HCT116 (cell line): ENCODE results near the gene TEP1. TPM values are rescaled to one million over a fixed set of nuclear protein-coding genes. Genes with fewer than 3 reads are reported as not detected.

Experiments
- ATAC-seq: fragments of 200-7000 bp; cut with Tn5 transposase; 2 replicates; pipeline ENCODE4 v1.9.1; 2020; ENCODE audit warnings: mild to moderate bottlenecking, moderate library complexity
- BruUV-seq: library from RNA; stranded (reverse); fragments of 400-500 nt; replicated peaks from 2 replicates; lab custom pipeline; 2021; lab: Mats Ljungman, UMichigan
- CTCF ChIA-PET: fragments of 300-600 bp; sonication (Branson Sonifier 250); formaldehyde crosslinking; loops from one replicate; lab custom pipeline; 2021; ENCODE audit warnings: antibody characterized with exemption; lab: Charles Lee
- POLR2A ChIA-PET: fragments of 300-600, 350-600 bp; sonication (Branson Sonifier 250); formaldehyde crosslinking; loops from one replicate; lab custom pipeline; 2021; ENCODE audit warnings: antibody characterized with exemption; lab: Charles Lee
- RAD21 ChIA-PET, 2 experiments: fragments of 300-600 bp; sonication (Branson Sonifier 250); formaldehyde crosslinking; loops; one replicate each; lab custom pipeline; 2023; ENCODE audit warnings: low total read pairs in 2 of 2; ENCODE audit not compliant: uncharacterized antibody in 2 of 2, unreplicated experiment in 2 of 2, low non-redundant PET in 1 of 2; lab: Charles Lee
- DNase-seq: peaks from one replicate; pipeline ENCODE4 v3.0.0-alpha.2; 2010; ENCODE audit warnings: low read depth, low spot score
- H2AFZ ChIP-seq: fragments of 200-600 bp; shearing (Covaris generic), sonication (generic); 2 replicates; pipeline ENCODE4 v1.6.1; 2017; ENCODE audit warnings: low read depth, mixed run types, mixed read lengths, antibody characterized with exemption, low read length; ENCODE audit not compliant: poor library complexity, severe bottlenecking
- H3K27ac ChIP-seq: 2 replicates; pipeline ENCODE4 v1.5.1; 2012; ENCODE audit warnings: low read depth, low read length
- H3K27me3 ChIP-seq: fragments of 200-600 bp; sonication (generic); 2 replicates; pipeline ENCODE4 v1.6.1; 2016; ENCODE audit warnings: mixed run types, low read length, mixed read lengths; ENCODE audit not compliant: insufficient read depth
- H3K36me3 ChIP-seq, 2 experiments: fragments of 200-500 bp in 1 of 2; fragments of 200-600 bp in 1 of 2; sonication (Bioruptor generic) in 1 of 2; sonication (generic) in 1 of 2; 2 replicates each; pipeline versions ENCODE4 v1.5.1 to v1.6.1; 2014 to 2016; ENCODE audit warnings: low read length in 2 of 2, inconsistent platforms in 1 of 2, mixed read lengths in 1 of 2, mixed run types in 1 of 2; ENCODE audit not compliant: insufficient read depth in 2 of 2, control insufficient read depth in 1 of 2
- H3K4me1 ChIP-seq, 2 experiments: fragments of 200-600 bp in 1 of 2; sonication (generic) in 1 of 2; 2 replicates each; pipeline versions ENCODE4 v1.5.1 to v1.6.1; 2012 to 2017; ENCODE audit warnings: low read length in 2 of 2, inconsistent platforms in 1 of 2, mild to moderate bottlenecking in 1 of 2, mixed read lengths in 1 of 2, mixed run types in 1 of 2, moderate library complexity in 1 of 2; ENCODE audit not compliant: insufficient read depth in 2 of 2, control insufficient read depth in 1 of 2
- H3K4me2 ChIP-seq: fragments of 200-600 bp; sonication (generic); 2 replicates; pipeline ENCODE4 v1.6.1; 2017; ENCODE audit warnings: mixed run types, low read length, mixed read lengths
- H3K4me3 ChIP-seq, 2 experiments: fragments of 200-600 bp in 1 of 2; sonication (generic) in 1 of 2; replicated peaks in 1 of 2; 2 replicates each; pipeline ENCODE4 v1.5.1; 2011 to 2016; ENCODE audit warnings: low read length in 2 of 2, control low read depth in 1 of 2, low read depth in 1 of 2, mild to moderate bottlenecking in 1 of 2, mixed read lengths in 1 of 2, mixed run types in 1 of 2
- H3K79me2 ChIP-seq: fragments of 200-600 bp; sonication (generic); 2 replicates; pipeline ENCODE4 v1.6.1; 2017; ENCODE audit warnings: mild to moderate bottlenecking, mixed run types, low read length, moderate library complexity, mixed read lengths; ENCODE audit not compliant: insufficient read depth
- H3K9ac ChIP-seq: fragments of 200-600 bp; sonication (generic); 2 replicates; pipeline ENCODE4 v1.6.1; 2016; ENCODE audit warnings: low read length, mixed read lengths
- H3K9me2 ChIP-seq: fragments of 200-600 bp; sonication (generic), shearing (Covaris generic); 2 replicates; pipeline ENCODE4 v1.6.1; 2017; ENCODE audit warnings: mixed run types, mild to moderate bottlenecking, moderate library complexity; ENCODE audit not compliant: insufficient read depth
- H3K9me3 ChIP-seq, 2 experiments: fragments of 200-500 bp in 1 of 2; fragments of 200-600 bp in 1 of 2; sonication (Bioruptor generic) in 1 of 2; sonication (generic) in 1 of 2; 2 replicates each; pipeline ENCODE4 v1.6.1; 2014 to 2017; ENCODE audit warnings: low read length in 2 of 2, mixed read lengths in 2 of 2, inconsistent platforms in 1 of 2, low read depth in 1 of 2, mild to moderate bottlenecking in 1 of 2, mixed run types in 1 of 2, moderate library complexity in 1 of 2; ENCODE audit not compliant: control insufficient read depth in 1 of 2, insufficient read depth in 1 of 2
- H4K20me1 ChIP-seq: fragments of 200-600 bp; sonication (generic), shearing (Covaris generic); 2 replicates; pipeline ENCODE4 v1.6.1; 2017; ENCODE audit warnings: mixed run types, mild to moderate bottlenecking, moderate library complexity; ENCODE audit not compliant: insufficient read depth
- ATF3 ChIP-seq: IDR thresholded peaks from 2 replicates; pipeline ENCODE4 v1.6.1; 2012
- CEBPB ChIP-seq: IDR thresholded peaks from 2 replicates; pipeline ENCODE4 v1.6.1; 2012; ENCODE audit warnings: low read depth
- CTCF ChIP-seq, 3 experiments: fragments of 200-600 bp in 1 of 3; sonication (generic) in 1 of 3; IDR thresholded peaks in 2 of 3; conservative IDR thresholded peaks in 1 of 3; 2 replicates each; pipeline ENCODE4 v1.5.1; 2012 to 2017; ENCODE audit warnings: low read depth in 2 of 3, low read length in 2 of 3, antibody characterized with exemption in 1 of 3, borderline replicate concordance in 1 of 3, control low read depth in 1 of 3, mild to moderate bottlenecking in 1 of 3, mixed read lengths in 1 of 3, mixed run types in 1 of 3, moderate library complexity in 1 of 3; ENCODE audit not compliant: insufficient read depth in 1 of 3
- EGR1 ChIP-seq: IDR thresholded peaks from 2 replicates; pipeline ENCODE4 v1.6.1; 2012; ENCODE audit warnings: low read depth
- EZH2 ChIP-seq: fragments of 200-600 bp; sonication (generic); IDR thresholded peaks from 2 replicates; pipeline ENCODE4 v1.6.1; 2017; ENCODE audit warnings: antibody characterized with exemption, mixed run types
- FOSL1 ChIP-seq: IDR thresholded peaks from 2 replicates; pipeline ENCODE4 v1.6.1; 2012; ENCODE audit warnings: low read depth
- MAX ChIP-seq: IDR thresholded peaks from 2 replicates; pipeline ENCODE4 v1.6.1; 2012
- POLR2A ChIP-seq: IDR thresholded peaks from 2 replicates; pipeline ENCODE4 v1.7.0; 2011; ENCODE audit warnings: borderline replicate concordance; ENCODE audit not compliant: insufficient read depth, insufficient read length; ENCODE audit errors: extremely low read depth
- ZBTB33 ChIP-seq: IDR thresholded peaks from 2 replicates; pipeline ENCODE4 v1.6.1; 2011; ENCODE audit warnings: mild to moderate bottlenecking, low read length, moderate library complexity; ENCODE audit not compliant: insufficient replicate concordance; ENCODE audit errors: extremely low read depth
- ZFX ChIP-seq: fragments of 450-650 bp; IDR thresholded peaks from 2 replicates; pipeline ENCODE4 v1.6.1; 2017
- intact Hi-C: fragments of 100-400 bp; cut with micrococcal nuclease; formaldehyde crosslinking; loops from 2 replicates; pipeline ENCODE4 v1.10.0; 2022
- total RNA-seq: library from RNA; stranded (reverse); gene quantifications from one replicate; pipeline ENCODE4 v1.2.1, GENCODE V29; 2021; ENCODE audit not compliant: unreplicated experiment

The TEP1 gene
- total RNA-seq, 1 experiment from 2014 or later: 22.4 TPM

- Histone ChIP-seq H3K36me3 (peaks cover 65 to 66% of the 10 kb centered on the region in 2 experiments), H3K4me3 (no peak overlapping the region), H3K27ac (no peak overlapping the region), H3K9me2 (no peaks in the 10 kb centered on the region), H2AFZ (no peak overlapping the region), H4K20me1 (no peaks in the 10 kb centered on the region), H3K9me3 (no peaks in the 10 kb centered on the region), H3K79me2 (peaks cover 7% of the 10 kb centered on the region), H3K9ac (no peak overlapping the region), H3K27me3 (no peaks in the 10 kb centered on the region), H3K4me2 (no peak overlapping the region), H3K4me1 (no peaks in the 10 kb centered on the region)
- ChIA-PET RAD21 (no interaction called here), CTCF (no interaction called here), POLR2A (no interaction called here)
- no TSS peak for BruUV-seq
- peak in 1 of 3 experiments; percentile 28; a peak in 2 of 6 replicates for TF ChIP-seq CTCF (IDR thresholded peaks at IDR 0.05 in 2 of 3, conservative IDR thresholded peaks at IDR 0.05 in 1 of 3; ENCODE audit: borderline replicate concordance in 1 of 3, insufficient read depth in 1 of 3, low read depth in 2 of 3, low read length in 2 of 3)
- TF ChIP-seq MAX: no peak
- no peak for ATAC-seq
- intact Hi-C loops: no loop called here
- DNase-seq: no peak
Measured at GRCh38 chr14:20350860-20351259, 62.4 kb downstream of the TEP1 start.

GRCh38 chr14:20350282-20350681 is 63.0 kb downstream of the TEP1 start:
- intact Hi-C loops: no loop called here
- DNase-seq (no peak), ATAC-seq (no peak)
- no peak overlapping the region for H3K4me2 ChIP-seq
- no TSS peak for BruUV-seq
- CTCF ChIA-PET: no interaction called here
- no peak for TF ChIP-seq ATF3
- TF ChIP-seq POLR2A: no peak
- no peak for TF ChIP-seq FOSL1
- no peak for TF ChIP-seq CEBPB
- no peak for TF ChIP-seq EZH2
- TF ChIP-seq EGR1: no peak
- TF ChIP-seq ZBTB33: no peak
- TF ChIP-seq ZFX: no peak
- no peaks in the 10 kb centered on the region for H3K9me2 ChIP-seq
- H3K9me3 ChIP-seq: no peaks in the 10 kb centered on the region
- RAD21 ChIA-PET: no interaction called here
- H2AFZ ChIP-seq: no peak overlapping the region
- H3K9ac ChIP-seq: no peak overlapping the region
- H3K79me2 ChIP-seq: peaks cover 13% of the 10 kb centered on the region
- H4K20me1 ChIP-seq: no peaks in the 10 kb centered on the region
- H3K36me3 ChIP-seq: peaks cover 67% of the 10 kb centered on the region in 2 experiments
- H3K27ac ChIP-seq: no peak overlapping the region
- H3K4me1 ChIP-seq: no peaks in the 10 kb centered on the region
- H3K27me3 ChIP-seq: no peaks in the 10 kb centered on the region
- no peak overlapping the region for H3K4me3 ChIP-seq
- POLR2A ChIA-PET: no interaction called here
